Testis (tissue), 3 donors: Measurements from ENCODE around the gene NUAK1. TPM values are rescaled to one million over a fixed set of nuclear protein-coding genes. Genes with fewer than 3 reads are reported as not detected.
"Not testable (repeated sequence)": the region's sequence is repeated elsewhere in the genome, so short reads cannot be mapped to it uniquely, and the experiment has no call there.

Source experiments
- DNase-seq: peaks from one replicate; pipeline ENCODE4 v3.0.0-alpha.2; 2019
- H3K27ac ChIP-seq, 2 donors: fragments of 200-600 bp; sonication (generic); one replicate each; pipeline ENCODE4 v1.5.1; 2019
- H3K27me3 ChIP-seq: fragments of 200-600 bp; sonication (generic); one replicate; pipeline ENCODE4 v1.5.1; 2019
- H3K36me3 ChIP-seq: fragments of 200-600 bp; sonication (generic); one replicate; pipeline ENCODE4 v1.5.1; 2017; ENCODE audit warnings: low read depth; ENCODE audit errors: missing control alignments
- H3K4me1 ChIP-seq: fragments of 200-600 bp; sonication (generic); one replicate; pipeline ENCODE4 v1.5.1; 2019
- H3K4me3 ChIP-seq, 2 donors: fragments of 200-600 bp; sonication (generic); one replicate each; pipeline ENCODE4 v1.5.1; 2017 to 2019
- H3K9me3 ChIP-seq: fragments of 200-600 bp; sonication (generic); one replicate; pipeline ENCODE4 v1.5.1; 2017
- POLR2A ChIP-seq: fragments of 450-650 bp; IDR thresholded peaks from one replicate; pipeline ENCODE4 v1.6.1; 2017; ENCODE audit warnings: antibody characterized with exemption, mild to moderate bottlenecking, moderate library complexity
- WGBS, 2 donors: methylation state at CpG; one replicate each; pipeline ENCODE4 v1.1.5; 2018; 5-methylcytosine and 5-hydroxymethylcytosine counted together
- intact Hi-C: fragments of 100-400 bp; cut with DNase I; formaldehyde crosslinking; loops from one replicate; pipeline ENCODE4 v1.15.1; 2023; ENCODE audit warnings: low total_unique reads
- polyA plus RNA-seq: library from polyadenylated mRNA; stranded (reverse); fragments of 350-450 nt; fragmentation: Illumina TruSeq; extraction: RNeasy Lipid Tissue Mini Kit (QIAGEN cat#74804); gene quantifications from one replicate; pipeline ENCODE4 v1.2.3, GENCODE V29; 2014; ENCODE audit warnings: low read depth, low replicate concordance; ENCODE audit not compliant: insufficient read depth
- total RNA-seq, 2 donors: library from RNA; depleted of rRNA; stranded (reverse); fragments of >200 nt; gene quantifications; one replicate each; pipeline ENCODE4 v1.2.3, GENCODE V29; 2016
- TF ChIP-seq, protein P1 (sequence below), 3 experiments: fragments of 450-650 bp in 2 of 3; fragments of 200-600 bp in 1 of 3; sonication (generic) in 1 of 3; IDR thresholded peaks; one replicate each; pipeline ENCODE4 v1.5.1; 2016 to 2019; ENCODE audit warnings: antibody characterized with exemption in 3 of 3, mild to moderate bottlenecking in 2 of 3, moderate library complexity in 1 of 3

NUAK1 gene
- total and polyA plus RNA-seq, 3 donors from 2014 or later, result 6.6 to 9.1 (median 8.2) TPM

DNA sequence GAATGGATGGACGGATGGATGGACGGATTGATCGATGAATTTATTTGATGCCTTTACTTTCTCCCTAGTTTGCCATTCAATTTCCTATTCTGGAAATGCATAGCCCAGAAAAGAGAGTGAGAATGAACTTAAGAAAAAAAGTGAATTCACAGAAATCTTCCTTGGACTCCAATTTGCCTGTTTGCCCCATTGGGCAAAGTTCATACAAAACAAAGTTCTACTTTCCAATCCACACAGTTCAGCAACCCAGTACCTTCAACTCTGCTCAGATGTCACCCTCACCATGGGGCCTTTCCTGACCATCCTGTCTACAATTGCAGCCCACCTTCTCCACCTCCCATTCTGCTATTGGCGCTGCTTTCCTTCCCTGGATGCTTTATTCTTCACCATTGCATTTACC is 8.2 kb upstream of the NUAK1 start:
- no peaks in the 10 kb centered on the region for H3K36me3 ChIP-seq
- no peak overlapping the region for H3K27ac ChIP-seq
- H3K27me3 ChIP-seq, result no peaks in the 10 kb centered on the region
- intact Hi-C loops, result no loop called here
- no peak for DNase-seq
- WGBS, 2 donors, result 94 to 97% methylated on average over 4 of the region's 4 CpGs
- no peaks in the 10 kb centered on the region for H3K4me1 ChIP-seq
- TF ChIP-seq POLR2A, result no peak
- TF ChIP-seq, protein P1, sequence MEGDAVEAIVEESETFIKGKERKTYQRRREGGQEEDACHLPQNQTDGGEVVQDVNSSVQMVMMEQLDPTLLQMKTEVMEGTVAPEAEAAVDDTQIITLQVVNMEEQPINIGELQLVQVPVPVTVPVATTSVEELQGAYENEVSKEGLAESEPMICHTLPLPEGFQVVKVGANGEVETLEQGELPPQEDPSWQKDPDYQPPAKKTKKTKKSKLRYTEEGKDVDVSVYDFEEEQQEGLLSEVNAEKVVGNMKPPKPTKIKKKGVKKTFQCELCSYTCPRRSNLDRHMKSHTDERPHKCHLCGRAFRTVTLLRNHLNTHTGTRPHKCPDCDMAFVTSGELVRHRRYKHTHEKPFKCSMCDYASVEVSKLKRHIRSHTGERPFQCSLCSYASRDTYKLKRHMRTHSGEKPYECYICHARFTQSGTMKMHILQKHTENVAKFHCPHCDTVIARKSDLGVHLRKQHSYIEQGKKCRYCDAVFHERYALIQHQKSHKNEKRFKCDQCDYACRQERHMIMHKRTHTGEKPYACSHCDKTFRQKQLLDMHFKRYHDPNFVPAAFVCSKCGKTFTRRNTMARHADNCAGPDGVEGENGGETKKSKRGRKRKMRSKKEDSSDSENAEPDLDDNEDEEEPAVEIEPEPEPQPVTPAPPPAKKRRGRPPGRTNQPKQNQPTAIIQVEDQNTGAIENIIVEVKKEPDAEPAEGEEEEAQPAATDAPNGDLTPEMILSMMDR (IDR thresholded peaks at IDR 0.05), result no peak
- H3K9me3 ChIP-seq, result no peaks in the 10 kb centered on the region
- no peak overlapping the region for H3K4me3 ChIP-seq

DNA sequence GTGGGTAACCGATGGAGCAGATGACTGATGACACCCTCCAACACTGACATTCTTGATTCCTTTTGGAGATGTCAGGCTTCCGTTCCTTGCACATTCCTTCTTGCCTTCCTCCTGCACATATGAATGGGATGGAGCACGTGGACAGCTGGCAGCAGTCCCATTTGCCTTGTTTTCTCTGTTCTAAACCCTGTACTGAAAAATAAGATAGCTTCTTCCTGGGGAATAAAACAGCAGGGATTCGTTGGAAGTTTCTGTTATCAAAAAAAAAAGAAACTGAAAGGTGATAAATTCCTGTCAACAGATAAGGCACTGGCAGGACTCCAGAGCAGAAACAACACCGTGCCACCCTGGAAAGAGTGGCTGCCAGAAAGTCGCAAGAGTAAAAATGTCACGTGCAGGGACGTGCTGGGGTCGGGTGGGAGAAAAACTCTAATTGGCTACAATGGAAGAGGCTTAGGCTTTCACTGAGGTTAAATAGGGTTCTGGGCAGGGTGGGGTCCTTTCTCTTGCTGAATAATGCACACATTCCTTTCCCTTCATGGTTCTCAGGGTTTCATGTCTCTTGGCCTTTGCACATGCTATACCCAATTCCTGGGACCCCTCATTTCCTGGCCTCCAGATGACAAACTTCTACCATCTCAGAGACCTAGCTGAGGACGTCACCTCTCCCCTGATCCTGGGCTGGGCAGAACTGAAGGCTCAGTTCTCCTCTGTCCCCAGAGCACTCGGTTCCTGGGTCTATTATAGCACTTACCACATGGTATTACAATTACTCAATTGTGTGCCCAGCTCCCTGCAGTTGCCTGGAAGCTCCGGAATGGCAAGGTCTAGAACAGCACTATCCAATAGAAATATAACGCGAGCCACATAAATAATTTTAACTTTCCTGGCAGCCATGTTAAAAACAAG is 7.0 kb upstream of the NUAK1 start:
- Histone ChIP-seq H3K9me3 (no peaks in the 10 kb centered on the region), H3K4me3 (no peak overlapping the region), H3K27ac (no peak overlapping the region), H3K36me3 (no peaks in the 10 kb centered on the region), H3K4me1 (no peaks in the 10 kb centered on the region), H3K27me3 (no peaks in the 10 kb centered on the region)
- intact Hi-C loops, result no loop called here
- WGBS, 2 donors, result 59 to 67% methylated on average over 14 of the region's 14 CpGs
- DNase-seq, result peak; percentile 69
- TF ChIP-seq, protein P1 (IDR thresholded peaks at IDR 0.05), result no peak

DNA sequence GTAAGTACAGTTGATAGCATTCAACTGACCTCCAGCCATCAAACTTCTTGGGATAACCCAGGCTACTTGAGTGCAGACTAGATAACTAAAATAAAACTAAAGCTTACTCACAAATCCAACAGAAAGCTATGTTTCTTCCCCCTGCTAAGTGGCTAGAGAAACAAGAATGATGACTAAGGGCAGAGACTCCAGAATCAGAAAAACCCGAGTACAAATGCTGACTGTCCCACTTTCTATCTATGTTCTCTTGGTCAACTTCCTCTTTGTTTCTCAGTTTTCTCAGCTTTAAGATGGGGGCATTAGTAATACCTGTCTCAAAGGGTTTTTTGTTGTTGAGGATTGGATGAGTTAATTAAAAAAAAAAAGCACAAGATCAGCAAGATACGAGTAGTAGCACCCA is 6.1 kb upstream of the NUAK1 start:
- H3K27me3 ChIP-seq, result no peaks in the 10 kb centered on the region
- no peaks in the 10 kb centered on the region for H3K36me3 ChIP-seq
- H3K27ac ChIP-seq, result no peak overlapping the region
- DNase-seq, result no peak
- WGBS, 2 donors, result 77 to 78% methylated on average over 2 of the region's 2 CpGs
- H3K4me1 ChIP-seq, result no peaks in the 10 kb centered on the region
- no peak overlapping the region for H3K4me3 ChIP-seq
- no peak for TF ChIP-seq POLR2A
- TF ChIP-seq, protein P1 (IDR thresholded peaks at IDR 0.05), result no peak
- intact Hi-C loops, result no loop called here
- H3K9me3 ChIP-seq, result no peaks in the 10 kb centered on the region

DNA sequence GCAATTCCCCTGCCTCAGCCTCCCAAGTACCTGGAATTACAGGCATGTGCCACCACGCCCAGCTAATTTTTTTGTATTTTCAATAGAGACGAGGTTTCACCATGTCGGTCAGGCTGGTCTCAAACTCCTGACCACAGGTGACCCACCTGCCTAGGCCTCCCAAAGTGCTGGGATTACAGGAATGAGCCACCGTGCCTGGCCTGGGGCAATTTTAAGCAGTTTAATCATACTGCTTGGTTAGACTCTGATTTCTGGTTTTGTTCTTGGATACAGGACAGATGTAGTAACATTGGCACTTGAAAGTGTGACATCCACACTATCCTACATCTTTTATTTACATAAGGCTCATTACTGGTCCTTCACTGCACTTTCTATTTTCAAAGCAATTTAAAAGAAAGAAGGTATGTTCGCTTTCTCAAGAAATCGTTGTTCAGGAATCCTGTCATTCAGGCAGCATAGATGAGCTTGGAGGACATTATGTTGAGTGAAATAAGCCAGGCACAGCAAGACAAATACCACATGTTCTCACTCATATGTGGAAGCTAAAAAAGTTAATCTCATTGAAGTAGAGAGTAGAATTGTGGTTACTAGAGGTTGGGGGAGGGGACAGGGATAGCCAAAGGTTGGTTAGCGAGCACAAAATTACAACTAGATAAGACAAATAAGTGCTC is 4.0 kb upstream of the NUAK1 start:
- Histone ChIP-seq H3K36me3 (no peaks in the 10 kb centered on the region), H3K4me1 (no peaks in the 10 kb centered on the region), H3K27me3 (no peaks in the 10 kb centered on the region), H3K9me3 (no peaks in the 10 kb centered on the region), H3K4me3 (no peak overlapping the region), H3K27ac (no peak overlapping the region)
- WGBS, 2 donors, result 85 to 91% methylated on average over 7 of the region's 7 CpGs
- TF ChIP-seq, protein P1 (IDR thresholded peaks at IDR 0.05), result no peak
- TF ChIP-seq POLR2A, result no peak
- no peak for DNase-seq
- intact Hi-C loops, result no loop called here

DNA sequence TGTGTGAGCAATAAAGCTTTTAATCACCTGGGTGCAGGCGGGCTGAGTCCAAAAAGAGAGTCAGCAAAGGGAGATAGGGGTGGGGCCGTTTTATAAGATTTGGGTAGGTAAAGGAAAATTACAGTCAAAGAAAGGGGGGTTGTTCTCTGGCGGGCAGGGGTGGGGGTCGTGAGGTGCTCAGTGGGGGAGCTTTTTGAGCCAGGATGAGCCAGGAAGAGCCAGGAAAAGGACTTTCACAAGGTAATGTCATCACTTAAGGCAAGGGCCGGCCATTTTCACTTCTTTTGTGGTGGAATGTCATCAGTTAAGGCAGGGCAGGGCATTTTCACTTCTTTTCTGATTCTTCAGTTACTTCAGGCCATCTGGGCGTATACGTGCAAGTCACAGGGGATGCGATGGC is 3.2 kb upstream of the NUAK1 start:
- 89 to 90% methylated on average over 8 of the region's 8 CpGs for WGBS, 2 donors
- H3K27ac ChIP-seq, H3K9me3 ChIP-seq, H3K4me1 ChIP-seq, H3K36me3 ChIP-seq, H3K4me3 ChIP-seq, DNase-seq, H3K27me3 ChIP-seq, intact Hi-C loops: not testable (repeated sequence)
